Activated CD4-positive, alpha-beta T cell treated with anti-CD3 and anti-CD28 coated beads, Interleukin-2, amount 50 U/mL, for 24 hours (primary cell): ENCODE data around the gene KCNK5.

Experiments used
- DNase-seq, 2 donors: peaks; one replicate each; pipeline ENCODE4 v3.0.0-alpha.2; 2020; ENCODE audit warnings: low read depth in 1 of 2, low spot score in 1 of 2

Gene KCNK5

GRCh38 chr6:39228992-39229767, at the start of gene KCNK5:
KCNK5 (minus strand) TSS chr6:39229475; CDS start chr6:39229111, 364 bp downstream.
- peak; percentile 61 to 72 for DNase-seq

- DNase-seq: no peak
Observed at GRCh38 chr6:39276379-39276995, 47.2 kb upstream of the KCNK5 start.

DNA sequence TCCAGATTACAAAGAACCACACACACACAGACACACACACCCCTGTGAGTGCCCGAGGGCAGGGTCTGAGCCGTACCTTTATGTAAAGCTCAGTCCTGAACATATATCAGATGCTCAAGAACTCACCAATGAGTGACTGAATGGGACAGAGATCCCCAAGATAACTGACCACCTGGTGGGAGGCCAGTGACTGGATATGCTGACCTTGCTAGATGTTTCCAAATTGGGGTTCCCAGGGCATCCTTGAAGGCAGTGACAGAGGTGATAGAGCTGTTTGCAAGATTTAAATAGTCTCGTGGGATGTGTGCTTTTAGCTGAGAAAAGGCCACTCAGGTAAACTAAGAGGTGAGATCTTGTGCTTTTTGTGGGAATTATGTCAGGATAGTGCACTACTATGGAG, 45.6 kb upstream of the KCNK5 start:
- DNase-seq: no peak

- DNase-seq: no peak
Observed at GRCh38 chr6:39274471-39274870, 45.2 kb upstream of the KCNK5 start.

DNA sequence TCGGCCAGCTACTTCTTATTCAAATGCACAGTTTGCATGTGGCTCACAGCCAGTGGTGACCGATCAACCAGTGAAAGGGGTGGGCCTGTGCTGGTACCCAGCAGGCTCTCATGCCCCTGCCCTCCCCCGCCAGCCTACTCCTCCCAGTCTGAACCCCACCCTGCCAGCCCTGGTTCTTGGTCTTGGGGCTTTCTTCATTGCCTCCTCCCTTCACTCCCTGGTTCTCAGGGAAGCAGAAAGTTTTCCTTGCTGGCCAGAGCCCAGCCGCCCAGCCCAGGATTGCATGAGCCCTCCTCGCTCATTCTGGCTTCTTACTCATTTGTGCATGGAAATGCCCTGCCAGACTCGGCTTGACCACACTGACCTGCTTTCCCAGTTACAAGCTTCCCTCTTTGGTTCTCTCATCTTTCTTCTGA, 44.1 kb upstream of the KCNK5 start:
- no peak for DNase-seq

DNA sequence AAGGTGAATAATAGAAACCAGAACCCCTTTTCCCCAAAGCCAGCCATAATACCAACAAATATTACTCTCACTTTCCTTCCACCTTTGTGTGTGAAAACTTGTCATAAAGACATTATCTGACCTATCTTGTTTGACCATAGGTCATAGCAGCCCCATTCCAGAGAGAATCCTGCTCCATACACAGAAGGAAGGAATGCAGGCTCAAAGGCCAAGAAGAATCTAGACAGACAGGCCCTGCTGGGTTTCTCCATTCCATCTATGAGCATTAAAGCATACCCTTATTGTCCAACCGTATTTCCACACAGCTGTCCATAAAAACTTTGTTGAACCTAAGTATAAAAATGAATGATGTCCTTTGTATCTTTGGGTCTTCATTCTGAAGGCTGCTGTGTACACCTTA, 40.7 kb upstream of the KCNK5 start:
- DNase-seq: no peak

DNA sequence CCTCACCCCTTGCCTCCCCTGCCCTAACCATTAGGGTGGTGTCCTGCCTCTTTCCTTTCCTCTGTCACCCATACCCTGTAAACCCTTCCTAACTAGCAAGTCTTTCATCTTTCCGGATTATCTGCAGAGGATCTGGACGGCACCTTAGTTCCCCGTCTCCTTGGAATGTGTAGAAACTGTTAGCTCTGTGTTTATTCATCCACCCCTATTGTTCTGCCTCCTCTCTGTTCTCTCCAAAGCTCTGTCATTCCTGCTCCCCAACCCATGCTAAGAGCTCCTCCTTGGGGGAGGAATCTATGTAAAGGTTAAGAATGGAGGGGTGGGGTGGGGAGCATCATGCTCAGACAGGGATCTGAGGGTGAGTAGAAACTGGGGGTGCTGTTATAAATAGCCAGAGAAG, 39.4 kb upstream of the KCNK5 start:
- DNase-seq: no peak

- no peak for DNase-seq
Observed at GRCh38 chr6:39268171-39268570, 38.9 kb upstream of the KCNK5 start.

DNA sequence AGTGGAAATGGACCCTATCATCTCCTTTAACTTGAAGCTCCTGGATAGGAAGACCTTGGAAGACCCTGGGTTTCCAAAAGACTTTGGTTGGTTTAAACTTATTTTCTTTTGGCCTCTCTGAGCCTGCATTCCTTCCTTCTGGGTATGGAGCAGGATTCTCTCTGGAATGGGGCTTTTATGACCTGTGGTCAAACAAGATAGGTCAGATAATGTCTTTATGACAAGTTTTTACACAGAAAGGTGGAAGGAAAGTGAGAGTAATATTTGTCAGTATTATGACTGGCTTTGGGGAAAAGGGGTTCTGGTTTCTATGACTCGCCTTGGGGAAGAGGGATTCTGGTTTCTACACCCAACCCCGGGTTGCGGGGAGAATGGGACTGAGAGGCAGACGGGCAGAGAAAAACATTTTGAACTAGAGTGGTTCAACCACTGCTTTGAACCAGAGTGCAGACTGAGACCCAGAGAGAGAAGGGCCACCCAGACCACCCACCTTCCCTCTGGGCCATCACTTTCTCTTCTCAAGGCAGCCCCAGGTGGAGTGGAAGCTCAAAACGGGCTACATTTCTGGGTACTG, 37.6 kb upstream of the KCNK5 start:
- no peak for DNase-seq

GRCh38 chr6:39266375-39266774, 37.1 kb upstream of the KCNK5 start:
- DNase-seq: no peak

DNA sequence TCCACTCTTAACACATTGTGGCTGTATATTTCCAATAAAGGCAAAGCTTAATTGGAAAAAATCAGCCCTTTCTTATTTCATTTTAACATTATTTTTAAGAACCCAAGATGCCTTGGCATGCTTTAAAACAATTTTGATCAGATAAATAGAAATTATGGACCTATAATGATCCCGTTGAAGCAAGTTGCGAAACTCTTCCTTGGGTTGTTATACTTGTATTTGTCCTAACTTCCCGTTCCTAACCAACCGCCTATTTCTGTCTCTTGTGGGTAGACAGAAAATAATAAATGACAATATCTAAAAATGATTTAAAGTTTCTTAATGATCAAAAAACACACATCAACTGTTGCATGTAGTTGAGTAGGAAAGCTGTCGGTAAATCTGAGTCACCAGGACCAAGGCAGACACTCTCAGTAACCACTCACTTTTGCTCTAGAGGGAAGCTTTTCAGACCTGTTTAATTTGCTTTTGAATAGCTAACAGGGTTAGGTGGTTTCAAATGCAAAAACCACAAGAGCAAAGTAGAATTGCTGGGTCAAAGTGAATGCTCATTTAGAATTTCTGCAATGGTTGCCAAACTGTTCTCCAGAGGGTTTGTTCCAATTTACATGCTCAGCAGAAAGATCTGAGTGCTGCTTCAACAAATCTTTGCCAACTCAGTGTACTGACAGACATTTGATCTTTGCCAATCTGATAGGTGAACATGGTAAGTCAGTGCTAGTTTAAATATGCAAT, 34.2 kb upstream of the KCNK5 start:
- DNase-seq: peak in 1 of 2 donors; percentile 33

- no peak for DNase-seq
Observed at GRCh38 chr6:39261751-39262150, 32.5 kb upstream of the KCNK5 start.

- DNase-seq: no peak
Observed at GRCh38 chr6:39260953-39261352, 31.7 kb upstream of the KCNK5 start.

DNA sequence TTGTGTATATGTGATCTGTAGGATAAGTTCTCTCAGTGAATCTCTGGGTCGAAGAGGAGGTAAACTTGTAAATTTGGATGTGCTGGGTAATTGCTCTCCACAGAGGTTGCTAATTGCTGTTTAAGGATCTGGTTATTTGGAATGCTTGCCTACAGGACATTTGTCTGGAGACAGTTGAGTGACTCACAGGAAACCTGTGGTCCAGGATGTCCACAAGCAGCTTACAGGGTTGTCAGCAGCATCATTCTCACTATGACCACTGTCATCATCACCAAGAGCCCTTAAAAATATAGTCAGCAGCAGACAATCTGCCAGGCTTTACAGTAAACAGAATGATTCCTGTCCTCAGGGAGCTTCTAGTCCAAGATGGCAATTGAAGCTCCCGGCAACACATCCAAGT, 31.2 kb upstream of the KCNK5 start:
- no peak for DNase-seq

DNA sequence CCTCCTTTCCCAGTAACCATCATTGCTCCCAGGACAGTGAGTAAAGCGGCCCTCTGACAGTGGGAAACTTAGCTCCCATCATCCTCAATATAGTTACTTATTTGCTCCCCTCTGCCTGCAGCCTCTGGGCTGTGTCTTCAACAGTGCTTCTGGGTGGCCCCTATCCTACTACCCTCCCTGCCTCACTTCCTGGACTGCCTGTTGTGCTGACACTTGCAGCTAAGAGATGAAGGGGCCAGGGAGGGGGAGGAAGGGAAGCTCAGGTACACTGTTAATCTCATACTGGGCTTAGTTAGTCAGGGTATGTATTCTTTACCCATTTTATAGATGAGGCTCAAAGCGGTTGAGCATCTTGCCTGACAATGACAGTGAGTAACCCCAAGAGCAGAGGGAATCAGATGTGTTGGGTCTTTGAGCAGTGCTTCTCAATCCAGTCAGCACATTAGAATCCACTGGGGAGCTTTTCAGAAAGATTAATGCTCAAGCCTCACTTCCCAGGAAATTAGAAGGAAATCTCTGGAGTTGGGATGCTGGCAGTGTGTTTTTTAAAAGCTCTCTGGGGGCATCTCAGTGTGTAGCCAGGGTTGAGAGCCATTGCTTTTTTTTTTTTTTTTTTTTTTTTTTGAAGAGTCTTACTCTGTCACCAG, 27.1 kb upstream of the KCNK5 start:
- no peak for DNase-seq

DNA sequence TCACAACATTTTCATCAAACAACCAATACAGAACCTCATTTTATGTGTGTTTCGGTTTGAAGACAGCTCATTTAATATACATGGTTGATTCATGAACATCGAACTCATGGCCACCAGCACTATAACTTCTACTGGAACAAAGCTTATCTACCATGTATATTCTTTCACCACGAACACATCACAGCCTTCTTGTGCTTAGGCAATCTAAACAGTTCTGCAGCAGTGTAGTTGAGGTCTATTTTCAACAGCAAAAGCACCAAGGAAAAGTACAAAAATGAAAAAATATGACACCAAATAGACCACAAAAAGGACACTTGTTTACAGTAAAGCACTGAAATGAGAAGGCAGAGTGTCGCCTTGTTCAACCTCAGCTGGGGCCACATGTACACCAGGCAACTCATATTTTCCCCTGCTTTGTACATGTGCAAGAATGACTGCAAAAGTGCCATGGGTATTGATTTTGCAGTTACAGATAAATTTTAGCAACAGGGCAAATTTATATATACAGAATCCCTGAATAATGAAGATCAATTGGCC, 25.8 kb upstream of the KCNK5 start:
- DNase-seq: no peak

DNA sequence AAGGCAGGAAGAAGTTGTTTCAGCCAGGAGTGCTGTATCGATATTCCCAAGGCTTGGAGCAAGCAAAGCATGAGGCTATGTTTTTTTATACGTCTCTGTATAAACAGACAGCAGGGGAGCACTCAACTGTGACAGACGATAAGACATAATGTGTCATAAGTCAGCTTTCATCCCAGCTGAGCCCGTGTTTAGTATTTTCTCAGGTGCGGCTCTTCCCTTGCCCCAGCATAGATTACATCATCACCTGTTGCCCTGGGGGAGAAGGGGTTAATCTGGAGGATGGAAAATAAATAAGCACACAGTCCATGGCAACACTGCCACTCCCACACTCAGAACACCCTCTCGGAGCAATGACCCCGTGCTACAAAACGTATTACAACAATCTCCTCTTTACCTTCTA, 22.1 kb upstream of the KCNK5 start:
- no peak for DNase-seq

DNA sequence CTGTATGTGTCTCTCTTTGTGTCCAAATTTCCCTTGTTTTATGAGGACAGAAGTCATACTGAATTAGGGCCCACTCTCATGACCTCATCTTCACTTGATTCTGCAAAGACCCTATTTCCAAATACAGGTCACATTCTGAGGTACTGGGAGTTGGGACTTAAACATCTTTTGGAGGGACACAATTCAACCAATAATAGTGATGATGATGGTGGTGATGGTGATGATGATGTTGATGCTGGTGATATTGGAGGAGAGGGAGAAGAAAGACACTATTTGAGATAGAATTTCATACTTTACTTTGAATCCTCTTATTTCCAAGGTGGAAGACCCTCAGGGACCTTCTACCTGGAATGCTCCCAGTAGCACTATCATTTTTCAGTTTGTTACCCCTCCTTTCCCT, 21.2 kb upstream of the KCNK5 start:
- DNase-seq: no peak

GRCh38 chr6:39249278-39249677, 20.0 kb upstream of the KCNK5 start:
- DNase-seq: no peak

DNA sequence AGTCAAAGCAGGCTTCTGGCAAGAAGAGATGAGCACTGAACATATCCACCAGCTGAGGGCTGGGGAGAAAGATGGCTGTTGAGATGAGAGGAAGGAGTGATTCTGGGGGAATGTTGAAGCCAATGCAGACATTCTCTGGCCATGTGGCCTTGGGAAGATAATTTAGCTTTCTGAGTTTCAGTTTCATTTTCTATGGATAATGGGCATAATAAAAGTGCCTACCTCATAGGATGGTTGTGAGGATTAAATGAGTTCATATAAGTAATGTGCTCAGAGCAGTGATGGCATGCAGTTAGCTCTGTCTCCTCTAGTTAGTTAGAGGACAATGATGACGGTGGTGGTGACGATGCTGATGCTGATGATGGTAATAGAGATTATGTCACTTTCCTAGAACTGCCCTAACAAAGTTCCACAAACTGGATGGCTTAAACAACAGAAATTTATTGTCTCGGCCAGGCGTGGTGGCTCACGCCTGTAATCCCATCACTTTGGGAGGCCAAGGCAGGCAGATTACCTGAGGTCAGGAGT, 18.5 kb upstream of the KCNK5 start:
- DNase-seq: no peak

GRCh38 chr6:39243809-39244208, 14.5 kb upstream of the KCNK5 start:
- DNase-seq: no peak
